ENCODE results near the gene MT1B. TPM values are rescaled to one million over a fixed set of nuclear protein-coding genes. Genes with fewer than 3 reads are reported as not detected.

The MT1B gene
- total RNA-seq, 1 donor from 2014 or later: 2.7 TPM

DNA sequence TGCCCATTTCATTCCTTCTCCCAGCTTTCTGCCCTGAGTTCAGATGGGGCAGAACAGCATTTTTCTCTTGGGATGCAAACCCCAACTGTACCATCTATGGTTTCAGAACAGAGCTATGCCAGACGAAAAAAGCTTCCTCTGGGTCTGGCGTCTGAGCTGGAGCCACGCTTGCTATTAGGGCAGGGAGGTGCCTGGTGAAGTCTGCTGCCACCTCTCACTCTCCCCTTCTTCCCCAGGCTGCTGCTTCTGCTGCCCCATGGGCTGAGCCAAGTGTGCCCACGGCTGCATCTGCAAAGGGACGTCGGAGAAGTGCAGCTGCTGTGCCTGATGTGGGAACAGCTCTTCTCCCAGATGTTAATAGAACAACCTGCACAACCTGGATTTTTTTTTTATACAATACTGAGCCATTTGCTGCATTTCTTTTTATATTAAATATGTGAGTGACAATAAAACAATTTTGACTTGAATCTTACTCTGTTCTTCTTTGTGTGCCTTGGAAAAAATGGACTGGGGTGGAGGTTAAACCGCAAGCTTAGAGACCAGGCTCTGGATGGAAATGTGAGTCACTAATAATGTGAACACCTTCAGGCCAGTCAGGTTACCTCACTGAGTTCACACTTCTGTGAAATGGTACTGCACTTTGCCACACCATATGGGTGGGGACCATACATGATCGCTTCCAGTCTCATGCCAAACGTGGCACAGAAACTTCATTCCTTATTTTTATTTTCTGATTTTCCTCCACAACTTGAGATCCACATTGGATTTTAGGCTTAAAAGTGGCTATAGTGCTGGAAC lies 14.9 kb upstream of the MT1B start:
- DNase-seq (ENCODE audit: low spot score) (no peak), ATAC-seq (no peak)

DNA sequence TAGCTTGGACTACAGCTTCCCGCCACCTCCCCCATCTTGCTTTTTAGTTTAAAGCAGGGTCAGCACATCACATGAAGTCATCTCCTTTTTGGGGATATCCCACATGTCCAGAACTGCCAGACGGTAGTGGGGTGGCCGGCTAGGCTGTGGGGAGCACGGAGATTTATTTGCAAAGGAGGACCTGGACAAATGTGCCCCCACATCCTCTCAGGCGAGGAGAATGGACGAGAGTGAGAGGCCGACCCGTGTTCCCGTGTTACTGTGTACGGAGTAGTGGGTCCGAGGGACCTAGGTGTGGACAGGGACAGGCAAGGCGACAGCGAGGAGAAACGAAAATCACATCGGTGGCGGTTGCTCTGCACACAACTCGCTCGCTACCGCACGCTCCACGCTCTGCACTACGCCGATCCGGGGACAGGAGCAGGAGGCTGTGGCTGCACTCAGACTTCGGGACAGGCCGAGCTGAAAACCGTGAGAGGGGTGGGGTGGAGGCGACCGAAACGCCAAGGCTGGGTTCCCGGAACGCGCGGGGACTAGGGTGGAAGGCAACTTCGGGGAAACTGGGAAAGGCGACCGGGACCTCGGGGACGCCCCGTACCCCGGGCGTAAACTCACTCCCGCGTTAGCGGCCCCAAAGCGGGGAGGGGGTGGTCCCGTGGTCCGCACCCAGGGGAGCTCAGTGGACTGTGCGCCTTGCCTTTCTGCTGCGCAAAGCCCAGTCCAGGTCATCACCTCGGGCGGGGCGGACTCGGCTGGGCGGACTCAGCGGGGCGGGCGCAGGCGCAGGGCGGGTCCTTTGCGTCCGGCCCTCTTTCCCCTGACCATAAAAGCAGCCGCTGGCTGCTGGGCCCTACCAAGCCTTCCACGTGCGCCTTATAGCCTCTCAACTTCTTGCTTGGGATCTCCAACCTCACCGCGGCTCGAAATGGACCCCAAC lies 13.6 kb upstream of the MT1B start, which contains the start of gene MT1A:
TSS of gene MT1A (plus strand) at position 853 of the 937 bp plus-strand sequence. CDS start at position 926, 73 bp downstream.
- ATAC-seq: peak; percentile 81

GRCh38 chr16:56639045-56639444 lies 12.6 kb upstream of the MT1B start:
- peak; percentile 38 for ATAC-seq

More for the DNA sequence above, 13.6 kb upstream of the MT1B start, which contains the start of gene MT1A:
- DNase-seq (ENCODE audit: low spot score): peak; percentile 96

DNA sequence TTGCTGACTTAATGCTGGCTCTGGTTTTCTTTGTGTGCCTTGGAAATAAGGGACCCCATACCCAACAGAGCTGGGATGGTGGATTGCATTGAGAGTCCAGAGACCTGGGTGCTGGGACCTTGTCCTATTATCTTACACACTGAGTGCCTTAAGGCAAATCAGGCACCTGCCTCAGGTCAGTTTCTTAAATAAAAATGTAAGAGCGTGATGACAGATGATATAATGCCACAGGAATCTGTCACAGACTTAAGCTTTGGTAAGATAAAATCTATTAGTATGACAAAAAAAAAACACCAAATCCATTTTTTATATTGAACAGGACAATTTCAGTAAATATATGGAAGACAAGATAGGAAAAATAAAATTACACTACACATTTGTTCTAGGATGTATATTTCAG lies 11.6 kb upstream of the MT1B start:
- DNase-seq (ENCODE audit: low spot score) (no peak), ATAC-seq (no peak)

More at GRCh38 chr16:56639045-56639444, 12.6 kb upstream of the MT1B start:
- DNase-seq (ENCODE audit: low spot score): no peak

GRCh38 chr16:56641166-56641565 lies 10.5 kb upstream of the MT1B start:
- no peak for DNase-seq (ENCODE audit: low spot score)
- no peak for ATAC-seq

DNA sequence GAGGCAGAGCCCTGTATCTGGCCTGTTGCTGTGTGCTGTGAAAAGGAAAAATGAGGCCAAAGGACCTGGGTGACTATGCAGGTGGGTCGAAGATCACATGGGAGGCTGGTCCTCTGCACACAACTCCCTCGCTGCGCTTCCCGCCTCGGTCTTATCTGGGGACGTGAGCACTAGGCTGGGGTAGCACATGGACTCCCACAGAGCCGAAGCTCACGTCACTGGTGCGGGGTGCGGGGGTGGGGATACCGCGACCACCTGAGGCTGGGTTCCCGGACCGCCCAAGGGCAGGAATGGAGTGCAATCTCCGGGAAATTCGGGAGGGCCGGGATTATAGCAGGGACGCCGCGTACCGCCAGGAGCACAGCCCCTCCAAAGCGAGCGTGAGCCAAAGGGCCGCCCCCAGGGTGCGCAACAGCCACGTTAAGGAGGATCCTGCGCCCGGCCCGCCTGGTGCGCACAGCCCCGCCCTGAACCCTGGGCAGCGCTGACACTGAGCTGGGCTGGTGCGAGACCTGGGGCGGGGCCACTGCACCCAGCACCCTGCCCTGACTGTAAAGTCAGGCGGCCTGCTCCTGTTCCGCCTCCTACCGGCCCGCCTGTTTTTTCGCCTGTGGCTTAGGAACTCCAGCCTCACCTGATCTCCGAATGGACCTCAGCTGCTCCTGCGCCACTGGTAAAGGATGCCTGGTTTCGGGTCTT lies 8.5 kb upstream of the MT1B start:
- peak; percentile 76 for ATAC-seq
- DNase-seq (ENCODE audit: low spot score): peak; percentile 95

DNA sequence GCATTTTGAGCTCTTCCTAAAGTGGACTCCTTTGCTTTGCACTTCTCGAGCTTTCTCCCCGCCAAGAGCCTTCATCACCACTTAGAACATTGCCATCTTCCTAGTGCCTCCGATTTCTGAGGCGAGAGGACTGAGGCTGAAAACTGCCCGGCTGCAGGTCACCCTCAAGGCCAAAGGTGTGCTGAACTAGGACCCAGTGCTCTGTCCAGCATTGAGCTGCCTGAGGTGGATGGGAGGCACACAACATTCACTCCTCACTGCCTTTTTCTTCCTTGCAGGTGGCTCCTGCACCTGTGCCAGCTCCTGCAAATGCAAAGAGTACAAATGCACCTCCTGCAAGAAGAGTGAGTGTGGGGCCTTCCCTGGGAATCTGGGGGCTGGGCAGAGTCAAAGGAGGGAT lies 7.9 kb upstream of the MT1B start:
- ATAC-seq: no peak

GRCh38 chr16:56645311-56645710 lies 6.4 kb upstream of the MT1B start:
- no peak for ATAC-seq
- DNase-seq (ENCODE audit: low spot score): no peak

More for the DNA sequence above, 7.9 kb upstream of the MT1B start:
- no peak for DNase-seq (ENCODE audit: low spot score)

GRCh38 chr16:56645838-56646237 lies 5.8 kb upstream of the MT1B start:
- DNase-seq (ENCODE audit: low spot score) (no peak), ATAC-seq (no peak)

- peak; percentile 76 for ATAC-seq
- DNase-seq (ENCODE audit: low spot score): peak; percentile 91
These were observed 3.9 kb upstream of the MT1B start for GRCh38 chr16:56647641-56648431.

DNA sequence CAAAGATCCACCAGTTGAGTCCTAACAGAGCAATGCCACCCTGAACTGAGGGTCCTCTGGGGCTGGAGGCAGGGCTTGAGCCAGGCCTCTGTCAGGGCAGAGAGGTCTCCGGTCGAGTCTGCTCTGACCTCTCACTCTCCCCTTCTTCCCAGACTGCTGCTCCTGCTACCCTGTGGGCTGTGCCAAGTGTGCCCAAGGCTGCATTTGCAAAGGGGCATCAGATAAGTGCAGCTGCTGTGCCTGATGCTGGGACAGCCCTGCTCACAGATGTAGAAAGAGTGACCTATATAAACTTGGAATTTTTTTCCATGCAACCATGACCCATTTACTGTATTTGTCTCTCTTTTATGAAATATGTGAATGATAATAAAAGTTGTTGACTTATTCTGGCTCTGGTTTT lies 2.4 kb upstream of the MT1B start:
- ATAC-seq: no peak
- no peak for DNase-seq (ENCODE audit: low spot score)

DNA sequence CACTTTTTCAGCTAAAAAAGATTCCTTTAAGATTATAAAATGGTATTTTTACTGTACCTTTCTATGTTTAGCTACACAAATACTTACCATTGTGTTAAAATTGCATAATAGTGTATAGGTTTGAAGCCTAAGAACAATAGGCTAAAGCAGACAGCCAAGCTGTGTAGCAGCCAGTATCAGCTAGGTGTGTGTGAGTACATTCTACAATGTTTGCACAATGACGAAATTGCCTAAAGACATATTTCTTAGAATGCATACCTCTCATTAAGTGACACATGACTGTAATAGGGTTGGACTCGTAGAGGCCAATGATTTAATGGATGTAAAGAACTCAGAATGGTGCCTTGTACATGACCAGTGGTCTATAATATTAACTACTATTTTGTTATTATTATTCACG lies 1.9 kb upstream of the MT1B start:
- DNase-seq (ENCODE audit: low spot score) (no peak), ATAC-seq (no peak)

DNA sequence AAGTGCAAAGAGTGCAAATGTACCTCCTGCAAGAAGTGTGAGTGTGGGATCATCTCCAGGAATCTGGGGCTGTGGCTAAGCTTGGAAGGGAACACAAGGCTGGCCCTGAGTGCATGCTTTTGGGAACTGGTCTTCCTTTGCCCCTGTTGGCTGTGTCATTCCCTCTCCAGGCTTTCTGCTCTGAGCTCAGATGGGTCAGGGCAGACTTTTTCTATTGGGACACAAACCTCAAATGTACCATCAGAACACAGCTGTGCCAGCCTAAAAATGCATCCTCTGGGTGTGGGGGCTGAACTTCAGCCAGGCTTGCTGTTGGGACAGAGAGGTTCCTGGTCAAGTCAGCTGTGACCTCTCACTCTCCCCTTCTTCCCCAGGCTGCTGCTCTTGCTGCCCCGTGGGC lies 914 bp downstream of the MT1B start:
- ATAC-seq (no peak), DNase-seq (ENCODE audit: low spot score) (no peak)

DNA sequence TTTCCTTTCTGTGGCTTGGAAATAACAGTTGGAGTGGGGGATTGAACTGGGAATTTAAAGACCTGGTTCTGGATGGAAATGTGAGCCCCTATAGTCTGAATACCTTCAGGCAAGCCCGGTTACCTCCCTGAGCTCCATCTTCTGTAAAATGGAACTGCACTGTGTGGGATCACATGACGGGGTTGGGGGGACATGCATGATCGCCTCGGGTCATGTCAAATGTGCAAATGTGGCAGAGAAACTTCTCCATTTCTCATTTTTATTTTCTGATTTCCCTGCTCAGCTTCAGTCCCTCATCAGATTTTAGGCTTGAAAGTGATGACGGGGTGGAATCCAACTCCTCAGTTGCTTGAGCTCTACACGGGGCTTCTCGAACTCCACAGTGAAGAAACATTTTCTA lies 1.5 kb downstream of the MT1B start:
- no peak for ATAC-seq
- no peak for DNase-seq (ENCODE audit: low spot score)

DNA sequence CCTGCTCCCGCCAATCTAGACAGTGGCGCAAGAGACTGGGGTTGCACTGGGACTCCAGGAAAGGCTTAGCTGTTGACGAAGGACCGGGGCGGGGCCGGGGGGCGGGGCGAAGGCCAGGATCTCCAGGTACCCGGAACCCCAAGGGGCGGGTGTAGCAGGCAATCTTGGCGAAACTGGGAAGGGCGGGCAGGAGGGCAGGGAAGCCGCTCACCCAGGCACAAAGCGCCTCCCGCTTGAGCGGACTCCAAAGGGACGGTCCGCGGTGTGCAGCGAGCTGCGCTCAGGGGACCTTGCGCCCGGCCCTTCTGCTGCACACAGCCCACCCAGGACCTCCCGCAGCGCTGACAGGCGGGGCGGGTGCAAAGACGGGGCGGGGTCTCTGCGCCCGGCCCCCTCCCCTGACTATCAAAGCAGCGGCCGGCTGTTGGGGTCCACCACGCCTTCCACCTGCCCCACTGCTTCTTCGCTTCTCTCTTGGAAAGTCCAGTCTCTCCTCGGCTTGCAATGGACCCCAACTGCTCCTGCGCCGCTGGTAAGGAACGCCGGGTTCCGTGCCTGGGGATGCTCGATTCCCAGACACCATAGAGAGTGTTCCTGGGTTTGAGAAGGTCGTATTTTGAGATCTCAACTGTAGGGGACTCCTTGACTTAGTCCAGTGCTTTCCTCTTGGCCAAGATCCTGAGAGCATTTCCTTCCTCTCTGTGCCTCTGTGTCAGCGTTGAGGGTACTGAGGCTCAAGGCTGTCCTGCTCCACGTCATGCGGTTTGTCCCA lies 6.1 kb downstream of the MT1B start, which contains the start of gene MT1F:
TSS of gene MT1F (plus strand) at position 405 of the 772 bp plus-strand sequence. CDS start at position 505, 100 bp downstream.
- DNase-seq (ENCODE audit: low spot score) (peak; percentile 99), ATAC-seq (peak; percentile 81)

DNA sequence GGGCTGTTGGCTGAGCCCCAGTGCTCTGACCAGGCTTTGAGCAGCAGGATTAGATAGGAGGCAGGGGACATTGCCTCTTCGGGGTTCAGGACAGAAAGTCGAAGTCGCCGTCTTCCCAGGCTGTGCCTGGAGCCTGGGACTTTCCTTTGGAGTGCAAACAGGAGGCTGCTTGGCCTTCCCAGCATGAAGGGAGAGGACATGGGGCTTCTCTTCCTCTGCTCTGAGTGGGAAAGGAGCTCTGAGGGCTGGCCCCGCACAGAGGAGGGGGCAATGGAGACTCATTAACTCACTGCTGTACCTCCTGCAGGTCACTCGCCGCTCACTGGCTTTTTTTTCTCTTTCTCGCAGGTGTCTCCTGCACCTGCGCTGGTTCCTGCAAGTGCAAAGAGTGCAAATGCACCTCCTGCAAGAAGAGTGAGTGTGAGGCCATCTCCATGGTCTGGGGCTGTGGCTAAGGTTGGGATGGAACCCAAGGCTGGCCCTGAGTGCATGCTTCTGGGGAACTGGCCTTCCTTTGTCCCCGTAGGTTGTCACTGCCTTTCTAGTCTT lies 6.7 kb downstream of the MT1B start:
- peak; percentile 1 for ATAC-seq

GRCh38 chr16:56662357-56663354 lies 11.0 kb downstream of the MT1B start:
- DNase-seq (ENCODE audit: low spot score) (no peak), ATAC-seq (no peak)

More for the DNA sequence above, 6.7 kb downstream of the MT1B start:
- no peak for DNase-seq (ENCODE audit: low spot score)

- DNase-seq (ENCODE audit: low spot score) (peak; percentile 71), ATAC-seq (peak; percentile 2)
These were observed 12.8 kb downstream of the MT1B start for GRCh38 chr16:56664506-56664905.
